HPDE6-E6E7 (cell line): ENCODE results near the gene CRYZL1.

Experiments used
- DNase-seq: peaks from one replicate; pipeline ENCODE4 v3.0.0; 2011; ENCODE audit warnings: missing footprints; ENCODE audit errors: extremely low spot score

Gene CRYZL1

GRCh38 chr21:33661146-33661545 lies 19.6 kb upstream of the CRYZL1 start:
- no peak for DNase-seq

DNA sequence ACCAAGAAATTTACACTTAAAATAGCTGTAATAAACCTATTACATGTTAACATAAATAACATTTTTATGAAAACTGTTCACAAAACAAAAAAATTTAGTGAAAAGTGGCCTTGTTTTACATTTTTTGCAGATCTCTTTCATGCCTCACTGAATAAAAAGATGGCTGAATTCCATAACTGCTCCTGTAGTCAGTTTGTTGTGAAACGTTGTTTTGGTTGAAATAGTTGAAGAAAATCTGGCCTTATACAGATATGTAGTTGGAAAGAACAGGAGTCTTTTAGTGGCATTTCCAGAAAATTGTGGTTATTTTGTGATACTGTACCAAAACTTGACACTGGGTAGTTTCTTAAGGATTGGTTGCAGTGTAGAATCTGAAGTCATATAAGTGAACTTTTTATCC lies 18.9 kb upstream of the CRYZL1 start:
- no peak for DNase-seq

DNA sequence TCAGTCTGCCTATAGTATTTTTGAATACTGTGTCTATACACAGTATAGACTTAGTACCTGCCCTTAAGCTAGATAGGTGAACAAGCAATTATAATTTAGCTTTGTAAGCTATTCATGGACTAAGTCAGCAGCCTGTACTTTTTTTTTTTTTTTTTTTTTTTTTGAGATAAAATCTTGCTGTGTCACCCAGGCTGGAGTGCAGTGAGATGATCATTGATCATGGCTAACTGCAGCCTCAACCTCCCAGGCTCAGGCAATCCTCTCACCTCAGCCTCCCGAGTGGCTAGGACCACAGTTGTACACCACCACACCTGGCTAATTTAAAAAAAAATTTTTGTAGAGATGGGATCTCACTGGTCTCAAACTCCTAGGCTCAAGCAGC lies 18.0 kb upstream of the CRYZL1 start:
- no peak for DNase-seq

- no peak for DNase-seq
These were observed 17.5 kb upstream of the CRYZL1 start for GRCh38 chr21:33658919-33659567.

- DNase-seq: no peak
These were observed 15.7 kb upstream of the CRYZL1 start for GRCh38 chr21:33657124-33657820.

DNA sequence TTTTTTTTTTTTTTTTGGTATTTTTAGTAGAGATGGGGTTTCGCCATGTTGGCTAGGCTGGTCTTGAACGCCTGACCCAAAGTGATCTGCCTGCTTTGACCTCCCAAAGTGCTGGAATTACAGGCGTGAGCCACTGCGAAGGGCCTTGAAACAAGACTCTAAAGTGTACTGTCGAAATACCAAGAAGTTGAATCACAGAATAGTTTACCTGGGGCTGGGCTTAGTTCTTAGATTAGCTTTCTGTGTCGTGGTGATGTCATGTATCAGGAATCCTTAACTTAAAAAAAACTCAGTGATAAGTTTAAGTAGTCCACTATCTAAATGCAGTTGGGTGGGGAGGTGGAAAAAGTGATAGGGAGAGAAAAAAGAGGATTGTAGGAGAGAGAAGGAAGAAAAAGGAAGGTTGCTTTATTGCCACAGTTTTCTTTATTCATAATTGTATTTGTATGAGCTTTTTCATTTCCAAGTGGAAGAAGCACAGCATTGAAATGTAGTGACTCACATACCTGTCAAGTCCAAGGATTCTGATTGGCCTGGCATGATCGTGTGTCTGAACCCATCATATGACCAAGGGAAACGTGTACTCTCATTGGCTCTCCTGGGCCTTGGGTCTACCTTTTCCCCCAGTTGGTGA lies 14.2 kb upstream of the CRYZL1 start:
- DNase-seq: peak; percentile 83

DNA sequence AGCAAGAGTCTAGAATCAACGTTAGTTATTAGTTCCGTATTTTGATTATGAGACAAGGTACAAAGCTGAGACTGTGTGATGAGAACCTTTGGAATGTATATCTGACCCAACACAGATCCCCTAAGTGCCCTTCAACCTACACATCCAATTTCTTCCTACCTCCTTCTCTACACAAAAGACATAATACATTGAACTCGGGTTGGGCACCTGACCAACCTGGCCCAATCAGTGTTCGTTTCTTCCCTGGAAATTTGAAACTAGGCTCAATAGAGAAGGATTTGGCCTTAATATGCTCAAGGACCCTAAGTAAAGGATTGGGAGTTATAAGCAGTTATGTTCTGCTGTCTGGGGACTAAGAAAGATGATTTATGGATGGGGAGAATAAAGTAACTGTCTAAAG lies 12.9 kb upstream of the CRYZL1 start:
- no peak for DNase-seq

GRCh38 chr21:33651965-33652680 lies 10.6 kb upstream of the CRYZL1 start:
- no peak for DNase-seq

DNA sequence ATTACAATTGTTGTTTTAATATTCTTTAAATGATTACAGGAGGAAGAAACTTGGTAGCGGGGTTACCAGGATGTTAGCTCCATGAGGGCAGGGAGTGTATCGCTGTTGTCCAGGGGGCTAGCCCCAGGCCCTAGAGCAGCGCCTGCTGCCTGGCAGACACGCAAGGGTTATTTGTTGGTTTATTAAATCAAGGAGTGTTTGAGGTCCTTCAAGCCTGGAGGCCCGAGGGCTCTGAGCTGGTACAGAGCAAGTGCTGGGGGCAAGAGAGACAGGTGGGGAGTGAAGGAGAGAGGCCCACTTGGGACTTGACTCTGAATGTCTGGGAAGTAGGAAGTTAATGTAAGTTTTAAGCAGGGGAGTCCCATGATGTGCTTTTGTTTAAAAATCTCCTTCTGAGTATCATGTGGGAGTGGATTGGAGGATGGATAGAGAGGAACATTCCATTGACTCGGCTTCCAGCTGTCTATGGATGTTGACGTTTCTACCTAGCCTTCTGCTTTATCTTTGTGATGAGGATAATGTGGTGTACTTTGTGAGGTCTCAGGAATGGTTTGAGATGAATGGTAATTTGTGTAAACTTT lies 9.5 kb upstream of the CRYZL1 start:
- DNase-seq: no peak

DNA sequence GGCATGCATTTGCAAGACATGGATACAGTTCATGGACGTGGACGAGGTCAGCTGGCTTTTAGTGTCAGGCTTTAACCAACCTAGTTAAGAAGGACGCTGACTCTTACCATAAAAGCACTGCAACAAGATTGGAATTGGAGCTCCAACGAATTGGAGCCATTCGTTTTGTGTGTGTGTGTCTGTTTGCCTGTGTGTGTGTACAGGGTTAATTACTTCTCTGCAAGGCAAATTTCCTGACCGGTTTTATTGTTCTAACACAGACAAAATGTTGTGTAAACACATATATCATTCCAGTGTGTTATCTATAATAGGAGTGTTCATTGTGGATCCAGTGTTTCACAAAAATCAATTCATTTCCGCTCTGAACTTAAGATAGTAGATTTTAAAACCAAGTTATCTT lies 8.7 kb upstream of the CRYZL1 start:
- DNase-seq: no peak

DNA sequence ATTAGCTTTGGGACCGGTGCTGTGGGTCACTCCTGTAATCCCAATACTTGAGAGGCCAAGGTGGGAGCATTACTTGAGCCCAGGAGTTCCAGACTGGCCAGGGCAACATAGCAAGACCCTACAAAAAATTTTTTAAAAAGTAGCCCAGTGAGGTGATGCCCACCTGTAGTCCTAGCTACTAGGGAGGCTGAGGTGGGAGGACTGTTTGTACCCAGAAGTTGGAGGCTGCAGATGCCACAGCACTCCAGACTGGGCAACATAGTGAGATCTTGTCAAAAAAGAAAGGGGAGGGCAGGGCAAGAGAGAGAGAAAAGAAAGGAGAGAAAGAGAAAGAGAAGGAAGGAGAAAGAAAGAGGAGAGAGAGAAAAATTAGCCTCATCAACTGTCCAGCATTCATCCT lies 7.0 kb upstream of the CRYZL1 start:
- no peak for DNase-seq

- no peak for DNase-seq
These were observed 6.0 kb upstream of the CRYZL1 start for GRCh38 chr21:33647587-33647986.

GRCh38 chr21:33645730-33646129 lies 4.2 kb upstream of the CRYZL1 start:
- DNase-seq: no peak

DNA sequence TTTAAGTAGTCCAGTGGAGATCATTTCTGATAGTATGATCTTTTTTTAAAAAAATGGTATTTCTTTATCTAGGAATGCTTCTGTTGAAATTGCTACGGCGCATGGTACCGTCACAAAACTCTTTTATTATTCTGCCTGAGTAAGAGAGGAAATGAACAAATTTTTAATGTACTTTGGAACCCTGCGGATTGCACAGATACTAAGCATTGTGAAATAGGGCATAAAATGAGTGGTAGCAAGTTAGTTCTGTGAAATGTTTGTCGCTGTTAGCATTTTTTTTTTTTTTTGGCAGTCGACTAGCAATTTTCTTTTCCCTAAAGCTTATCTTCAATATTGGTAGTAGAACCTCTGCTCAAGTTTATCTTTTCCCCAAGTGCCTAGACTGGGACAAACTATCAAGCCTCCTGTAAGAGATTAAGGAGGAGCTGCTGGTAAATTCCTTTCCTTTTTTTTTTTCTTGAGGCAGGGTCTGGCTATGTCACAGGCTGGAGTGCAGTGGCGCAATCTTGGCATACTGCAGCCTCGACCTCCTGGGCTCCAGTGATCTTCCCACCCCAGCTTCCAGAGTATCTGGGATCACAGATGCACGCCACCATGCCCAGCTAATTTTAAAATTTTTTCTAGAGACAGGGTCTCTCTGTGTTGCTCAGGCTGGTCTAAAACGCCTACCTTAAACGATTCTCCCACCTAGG lies 3.0 kb upstream of the CRYZL1 start:
- DNase-seq: no peak

GRCh38 chr21:33643658-33644311 lies 2.2 kb upstream of the CRYZL1 start:
- no peak for DNase-seq

DNA sequence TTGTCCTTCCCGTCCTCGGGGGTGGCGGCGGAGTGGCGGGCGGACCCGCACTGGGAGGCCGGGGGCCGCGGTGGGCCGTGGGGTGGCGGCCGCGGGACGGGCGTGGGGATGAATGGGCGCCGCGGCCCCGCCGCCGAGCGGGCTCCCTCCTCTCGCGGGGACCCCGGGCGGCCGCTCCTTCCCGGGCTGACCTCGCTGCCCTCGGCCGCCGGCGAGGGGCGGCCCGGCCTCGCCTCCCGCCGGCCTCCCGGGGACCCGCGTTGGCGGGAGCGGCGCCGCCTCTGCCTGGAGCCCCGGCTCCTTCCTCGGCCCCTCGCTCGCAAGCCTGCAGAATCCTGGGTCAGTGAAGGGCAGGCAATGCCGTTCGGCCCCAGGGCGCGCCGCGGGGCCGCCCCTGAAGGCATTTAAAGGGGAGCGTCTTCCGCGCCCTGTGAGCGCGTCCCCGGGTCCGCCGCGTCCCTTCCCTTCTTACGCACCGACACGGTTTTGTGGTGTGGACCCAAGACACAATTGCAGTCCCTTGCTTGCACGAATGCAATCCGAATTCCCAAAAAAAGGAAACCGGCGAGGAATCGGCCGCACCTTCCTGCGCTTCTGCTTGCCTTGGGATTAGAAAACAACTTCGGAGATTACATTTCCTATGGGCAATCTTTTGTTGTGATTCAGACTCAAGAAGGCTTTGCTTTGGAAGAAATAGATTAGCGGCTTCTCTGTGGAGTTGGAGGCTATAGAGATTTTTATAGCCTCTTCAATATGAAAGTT lies 1.5 kb upstream of the CRYZL1 start:
- no peak for DNase-seq

DNA sequence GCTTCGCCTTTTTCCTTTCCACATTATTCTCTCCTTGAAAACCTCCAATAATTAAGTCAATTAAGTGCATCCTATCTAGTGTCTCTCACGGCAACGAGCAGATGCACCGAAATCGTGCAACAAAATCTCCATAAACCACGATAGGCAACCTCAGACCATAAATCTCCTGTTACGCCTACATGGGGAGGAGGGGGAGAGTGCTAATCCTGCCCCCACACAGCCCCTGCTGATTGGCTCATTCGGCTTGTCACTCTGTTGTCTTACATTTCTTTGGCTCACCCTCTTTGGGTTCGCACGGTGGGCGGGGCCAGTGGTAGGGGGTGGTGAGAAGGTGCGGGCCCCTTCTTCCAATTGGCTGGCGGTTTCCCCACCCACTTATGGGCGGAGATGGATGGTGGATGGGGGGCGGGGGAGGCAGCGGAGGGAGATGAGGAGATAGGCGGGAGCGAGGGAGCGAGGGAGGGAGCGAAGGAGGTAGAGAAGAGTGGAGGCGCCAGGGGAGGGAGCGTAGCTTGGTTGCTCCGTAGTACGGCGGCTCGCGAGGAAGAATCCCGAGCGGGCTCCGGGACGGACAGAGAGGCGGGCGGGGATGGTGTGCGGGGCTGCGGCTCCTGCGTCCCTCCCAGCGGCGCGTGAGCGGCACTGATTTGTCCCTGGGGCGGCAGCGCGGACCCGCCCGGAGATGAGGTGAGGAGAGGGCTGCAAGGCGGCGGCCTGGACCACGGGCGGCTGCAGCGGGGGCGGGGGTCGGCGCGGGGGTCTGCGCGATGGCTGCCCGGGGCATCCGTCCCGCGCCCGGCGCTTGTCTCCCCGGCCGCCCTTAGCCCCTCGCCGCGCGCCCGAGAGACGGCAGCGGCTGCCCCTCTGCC lies 720 bp upstream of the CRYZL1 start, which contains the start of gene ITSN1:
Gene ITSN1 (plus strand): TSS at position 475 of the 869 bp plus-strand sequence. CDS start 76,328 bp downstream, outside the sequence.
- peak; percentile 96 for DNase-seq

- DNase-seq: peak; percentile 10
These were observed 717 bp downstream of the CRYZL1 start for GRCh38 chr21:33640697-33641351.

- no peak for DNase-seq
These were observed 7.3 kb downstream of the CRYZL1 start for GRCh38 chr21:33634254-33634653.
